GM12874 (cell line): Measurements from ENCODE around the gene STAT3.

Experiments
- TF ChIP-seq, protein P1 (sequence below): IDR thresholded peaks from 2 replicates; pipeline ENCODE4 v1.5.1; 2011; ENCODE audit warnings: low read depth, mild to moderate bottlenecking, control low read depth, low read length, moderate library complexity; ENCODE audit not compliant: insufficient read depth

STAT3 gene

DNA sequence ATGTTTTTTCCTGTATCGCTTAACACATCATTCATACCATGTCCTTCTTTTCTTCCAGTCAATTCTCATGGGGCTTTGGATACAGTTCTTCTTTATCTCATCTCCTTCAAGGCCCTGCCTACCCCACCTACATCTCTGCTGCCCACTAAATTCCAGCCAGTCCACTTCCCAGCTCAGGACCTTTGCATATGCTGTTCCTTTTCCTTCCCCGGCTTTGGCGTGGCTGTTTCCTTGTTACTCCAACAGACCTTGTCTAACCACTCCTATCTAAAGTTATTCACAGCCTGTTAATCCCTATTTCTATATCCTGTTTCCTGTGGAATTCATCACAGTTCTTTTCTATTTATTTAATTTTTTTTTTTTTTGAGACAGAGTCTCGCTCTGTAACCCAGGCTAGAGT, 6.6 kb upstream of the STAT3 start:
- TF ChIP-seq, protein P1, sequence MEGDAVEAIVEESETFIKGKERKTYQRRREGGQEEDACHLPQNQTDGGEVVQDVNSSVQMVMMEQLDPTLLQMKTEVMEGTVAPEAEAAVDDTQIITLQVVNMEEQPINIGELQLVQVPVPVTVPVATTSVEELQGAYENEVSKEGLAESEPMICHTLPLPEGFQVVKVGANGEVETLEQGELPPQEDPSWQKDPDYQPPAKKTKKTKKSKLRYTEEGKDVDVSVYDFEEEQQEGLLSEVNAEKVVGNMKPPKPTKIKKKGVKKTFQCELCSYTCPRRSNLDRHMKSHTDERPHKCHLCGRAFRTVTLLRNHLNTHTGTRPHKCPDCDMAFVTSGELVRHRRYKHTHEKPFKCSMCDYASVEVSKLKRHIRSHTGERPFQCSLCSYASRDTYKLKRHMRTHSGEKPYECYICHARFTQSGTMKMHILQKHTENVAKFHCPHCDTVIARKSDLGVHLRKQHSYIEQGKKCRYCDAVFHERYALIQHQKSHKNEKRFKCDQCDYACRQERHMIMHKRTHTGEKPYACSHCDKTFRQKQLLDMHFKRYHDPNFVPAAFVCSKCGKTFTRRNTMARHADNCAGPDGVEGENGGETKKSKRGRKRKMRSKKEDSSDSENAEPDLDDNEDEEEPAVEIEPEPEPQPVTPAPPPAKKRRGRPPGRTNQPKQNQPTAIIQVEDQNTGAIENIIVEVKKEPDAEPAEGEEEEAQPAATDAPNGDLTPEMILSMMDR: no peak

DNA sequence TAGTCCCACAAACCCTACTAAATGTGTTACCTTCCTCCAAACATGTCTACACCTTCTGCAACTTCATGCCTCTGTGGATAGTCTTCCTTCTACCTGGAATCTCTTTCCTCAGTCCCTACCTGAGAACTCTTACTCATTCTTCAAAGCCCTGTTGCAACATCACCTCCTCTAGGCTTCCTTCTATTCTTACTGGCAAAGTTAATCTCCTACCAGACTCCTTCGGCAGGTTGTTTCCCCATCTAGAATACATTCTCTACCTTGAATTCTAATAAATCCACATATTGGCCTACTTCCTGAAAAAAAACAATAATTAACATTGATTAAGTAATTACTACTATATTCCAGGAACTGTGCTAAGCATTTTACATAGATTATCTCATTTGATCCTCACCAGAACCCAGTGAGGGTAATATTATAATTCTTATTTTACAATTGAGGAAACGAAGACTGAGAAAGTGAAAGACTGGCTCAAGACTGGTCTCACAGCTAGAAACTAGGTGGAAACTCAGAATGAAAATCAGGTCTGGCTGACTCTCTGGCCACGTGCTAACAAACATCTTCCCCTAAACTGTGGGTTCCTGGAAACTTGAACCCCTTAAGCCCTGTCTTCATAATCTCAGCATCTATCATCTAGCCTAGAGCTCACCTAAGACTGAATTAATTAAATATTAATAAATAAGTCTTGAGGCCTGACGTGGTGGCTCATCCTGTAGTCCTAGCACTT, 4.6 kb upstream of the STAT3 start:
- TF ChIP-seq, protein P1: no peak

DNA sequence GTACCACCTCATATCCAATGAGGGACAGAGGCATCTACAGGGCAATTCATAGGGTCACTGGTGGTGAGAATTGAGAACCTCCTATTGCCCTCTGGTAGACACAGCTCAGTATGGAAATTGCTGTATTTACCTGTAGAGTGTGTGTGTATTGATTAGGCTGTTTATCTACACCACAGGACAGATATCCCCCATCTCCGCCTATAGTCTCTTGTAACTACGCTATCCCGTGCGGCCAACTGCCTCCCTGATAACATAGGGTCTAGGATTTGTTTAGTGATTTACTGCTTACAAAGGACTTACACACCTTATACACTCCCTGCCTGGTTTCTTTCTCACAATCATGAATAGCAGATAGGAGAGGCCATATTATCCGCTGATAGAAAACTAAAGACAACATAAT, 1.7 kb upstream of the STAT3 start:
- TF ChIP-seq, protein P1: no peak

DNA sequence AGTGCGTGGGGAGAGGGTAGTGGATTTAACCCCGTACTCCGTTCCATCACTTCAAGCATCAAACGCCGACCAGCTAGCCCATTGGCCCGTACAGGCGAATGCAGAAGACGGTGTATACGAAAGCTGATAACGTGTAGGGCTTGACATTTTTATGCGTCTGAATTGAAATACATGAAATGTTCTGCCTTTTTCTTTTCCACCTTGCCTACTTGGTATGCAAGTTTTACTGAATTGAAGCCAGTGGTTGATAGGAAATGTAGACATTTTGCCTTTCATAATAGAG, 834 bp upstream of the STAT3 start:
- TF ChIP-seq, protein P1: no peak

DNA sequence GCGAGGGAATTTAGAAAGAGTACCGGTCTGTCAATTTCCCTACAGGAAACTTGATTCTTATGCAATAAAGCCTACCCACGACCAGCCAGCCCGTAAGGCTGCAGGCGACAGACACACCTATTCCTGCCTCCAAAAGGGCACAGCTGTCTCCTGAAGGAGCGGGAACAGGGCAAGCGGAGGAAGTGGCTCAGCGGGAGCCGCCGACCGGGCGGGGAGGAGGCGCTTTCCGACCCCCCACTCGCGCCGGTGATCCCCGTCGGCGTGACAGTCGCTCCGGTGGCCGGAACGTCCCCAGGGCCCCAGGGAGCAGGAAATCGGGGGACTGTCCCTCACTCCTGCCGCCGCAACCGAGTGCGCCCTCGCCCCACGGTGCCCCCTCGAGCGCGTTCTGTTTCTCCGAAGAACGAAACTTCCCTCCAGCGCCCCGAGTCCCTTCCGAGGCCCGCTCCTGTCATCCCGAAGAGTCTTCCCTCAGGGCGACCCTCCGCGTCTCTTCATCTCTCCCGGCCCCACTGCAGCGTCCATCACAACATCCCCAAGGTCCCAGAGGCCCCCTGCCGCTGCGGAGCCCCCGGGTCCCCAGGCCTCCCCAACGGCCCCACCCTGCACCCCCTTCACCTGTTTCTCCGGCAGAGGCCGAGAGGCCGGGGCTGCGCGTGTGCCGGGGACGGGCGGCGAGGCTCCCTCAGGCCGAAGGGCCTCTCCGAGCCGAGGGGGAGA, 421 bp downstream of the STAT3 start:
- TF ChIP-seq, protein P1: no peak

DNA sequence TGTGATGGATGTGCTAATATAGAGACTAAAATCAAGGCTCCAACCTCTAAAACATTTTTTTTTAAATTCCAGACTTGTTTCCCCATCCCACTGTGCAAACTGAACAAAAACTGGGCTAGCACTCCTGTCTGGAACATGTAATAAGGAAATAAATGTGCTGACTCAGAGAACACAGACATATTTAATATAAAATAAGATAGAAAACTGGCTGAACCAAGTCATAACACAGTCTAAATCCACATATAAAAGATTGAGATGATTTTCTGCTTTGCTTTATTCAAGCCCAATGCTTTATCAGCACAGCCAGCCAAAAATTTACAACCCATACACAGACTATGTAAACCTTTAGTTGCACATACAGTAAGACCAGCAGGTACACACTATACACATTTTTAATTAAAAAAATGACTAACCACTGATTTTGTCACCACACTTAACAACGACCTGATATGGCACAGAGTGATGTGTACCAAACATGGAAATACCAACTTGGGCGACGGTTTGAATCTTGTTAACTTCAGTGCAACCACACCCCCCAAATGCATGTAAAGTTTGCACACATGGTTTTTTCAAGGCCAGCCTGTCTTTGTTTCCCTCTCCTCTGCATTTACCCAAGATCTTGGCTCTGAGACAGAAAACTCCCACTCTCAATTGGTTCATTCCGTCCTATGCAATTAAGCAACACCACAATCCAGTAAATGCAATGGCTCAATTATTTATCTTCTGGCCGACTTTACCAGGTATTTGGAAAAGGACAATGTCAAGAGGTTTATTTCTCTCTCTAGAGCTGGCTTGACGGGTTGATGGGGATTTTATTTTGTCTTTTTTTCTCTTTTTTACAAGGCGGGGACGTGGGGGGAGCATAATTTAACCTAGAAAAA, 1.2 kb downstream of the STAT3 start:
- TF ChIP-seq, protein P1: no peak

DNA sequence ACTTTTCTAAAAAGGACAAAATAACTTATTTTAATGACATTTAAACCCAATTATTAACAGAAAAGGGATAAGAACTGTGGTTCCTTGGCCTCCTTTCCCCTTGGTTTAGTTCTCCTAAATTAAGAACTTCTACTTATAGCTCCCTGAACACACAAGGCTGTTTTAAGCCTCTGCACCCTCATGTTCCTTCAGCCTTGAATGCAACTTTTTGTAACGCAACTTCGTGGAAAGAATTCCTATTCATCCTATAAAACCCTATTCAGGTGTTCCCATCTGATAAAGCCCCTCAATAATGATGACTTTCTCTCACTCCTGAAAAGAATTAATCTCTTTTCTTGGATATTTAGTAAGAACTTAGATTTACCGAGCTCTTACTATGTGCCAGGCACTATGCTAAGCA, 6.3 kb downstream of the STAT3 start:
- TF ChIP-seq, protein P1: no peak
